ENCODE results near the gene SGPP1.
A peak's percentile ranks its signal among the peaks of the same experiment; 100 is the strongest.
"Not testable (repeated sequence)": the region's sequence is repeated elsewhere in the genome, so short reads cannot be mapped to it uniquely, and the experiment has no call there.

SGPP1 gene, protein sequence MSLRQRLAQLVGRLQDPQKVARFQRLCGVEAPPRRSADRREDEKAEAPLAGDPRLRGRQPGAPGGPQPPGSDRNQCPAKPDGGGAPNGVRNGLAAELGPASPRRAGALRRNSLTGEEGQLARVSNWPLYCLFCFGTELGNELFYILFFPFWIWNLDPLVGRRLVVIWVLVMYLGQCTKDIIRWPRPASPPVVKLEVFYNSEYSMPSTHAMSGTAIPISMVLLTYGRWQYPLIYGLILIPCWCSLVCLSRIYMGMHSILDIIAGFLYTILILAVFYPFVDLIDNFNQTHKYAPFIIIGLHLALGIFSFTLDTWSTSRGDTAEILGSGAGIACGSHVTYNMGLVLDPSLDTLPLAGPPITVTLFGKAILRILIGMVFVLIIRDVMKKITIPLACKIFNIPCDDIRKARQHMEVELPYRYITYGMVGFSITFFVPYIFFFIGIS

DNA sequence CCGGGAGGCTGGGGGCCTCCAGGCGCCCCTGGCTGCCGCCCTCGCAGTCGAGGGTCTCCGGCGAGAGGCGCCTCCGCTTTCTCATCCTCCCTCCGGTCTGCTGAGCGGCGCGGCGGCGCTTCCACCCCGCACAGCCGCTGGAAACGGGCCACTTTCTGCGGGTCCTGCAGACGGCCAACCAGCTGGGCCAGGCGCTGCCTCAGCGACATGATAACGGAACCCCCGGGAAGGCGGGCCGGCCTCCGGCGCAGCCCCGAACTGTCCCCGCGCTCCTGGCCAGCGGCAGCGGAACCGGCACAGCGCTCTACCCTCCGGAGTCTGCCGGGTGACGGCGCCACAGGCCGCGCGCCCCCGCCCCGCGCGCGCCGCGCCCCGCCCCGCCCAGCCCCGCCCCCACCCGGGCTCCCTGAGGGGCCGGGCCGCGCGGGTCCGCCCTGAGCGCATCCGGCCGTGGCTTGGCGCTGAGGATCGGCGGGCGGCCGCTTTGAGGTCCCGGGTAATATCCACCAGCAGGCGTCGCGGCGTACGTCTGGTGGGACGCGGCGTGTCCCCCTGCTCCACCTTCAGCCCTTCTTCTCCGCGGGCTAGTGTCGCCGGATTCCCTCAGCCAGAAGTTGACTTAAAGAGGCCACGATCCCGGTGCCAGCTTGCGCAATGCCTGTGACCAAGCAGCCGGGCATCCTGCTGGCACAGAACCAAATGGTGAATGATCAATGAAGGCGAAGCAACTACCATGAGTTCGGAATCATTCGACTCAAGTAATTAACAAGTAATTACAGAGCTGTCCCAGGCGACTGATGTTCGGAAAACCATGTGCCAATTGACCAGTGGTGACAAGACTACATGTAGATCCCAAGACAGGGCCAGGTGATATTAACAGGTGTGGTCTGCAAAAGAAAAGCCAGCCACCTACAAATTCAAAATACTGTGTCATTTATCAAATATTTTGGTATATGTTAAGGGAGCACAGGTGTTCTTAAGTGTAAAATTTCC lies at the start of gene SGPP1:
Gene SGPP1, minus strand, starts transcription at position 330 of the 993 bp plus-strand sequence. Its CDS starts 121 bp downstream, at position 209.
- DNase-seq = peak; percentile 32

DNA sequence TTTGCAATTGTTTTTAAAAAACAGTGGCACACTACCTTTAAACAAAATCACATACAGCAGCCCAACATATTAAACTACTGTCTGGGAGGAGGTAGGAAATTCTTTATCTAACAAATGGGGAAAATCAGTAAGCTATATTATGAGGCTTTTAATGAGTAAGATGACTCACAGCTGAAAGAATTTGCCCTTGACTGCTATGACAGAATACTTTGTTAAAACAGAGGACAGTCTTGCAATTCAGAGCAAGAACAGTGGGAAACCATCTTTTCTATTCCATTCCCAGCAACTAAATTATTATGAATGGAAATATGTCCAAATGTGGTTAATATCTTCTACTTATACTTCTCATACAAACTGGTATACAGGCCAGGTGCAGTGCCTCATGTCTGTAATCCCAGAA lies 49.2 kb upstream of the SGPP1 start:
- DNase-seq = no peak

DNA sequence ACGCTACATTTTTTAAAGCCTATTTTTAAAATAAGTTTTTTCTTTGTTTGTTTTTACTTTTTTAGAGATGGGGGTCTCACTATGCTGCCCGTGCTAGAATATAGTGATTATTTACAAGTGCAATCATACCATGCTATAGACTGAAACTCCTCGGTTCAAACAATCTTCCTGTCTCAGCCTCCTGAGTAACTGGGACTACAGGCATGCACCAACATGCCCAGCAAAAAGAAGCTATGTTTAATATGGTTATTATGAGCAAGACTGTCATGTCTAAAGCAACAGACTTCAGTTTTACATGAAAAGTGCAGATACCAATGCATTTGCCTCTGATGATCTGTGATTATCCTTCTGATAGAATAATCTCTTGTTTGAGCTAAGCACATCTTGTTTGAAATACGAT lies 45.6 kb upstream of the SGPP1 start:
- DNase-seq = peak; percentile 22

DNA sequence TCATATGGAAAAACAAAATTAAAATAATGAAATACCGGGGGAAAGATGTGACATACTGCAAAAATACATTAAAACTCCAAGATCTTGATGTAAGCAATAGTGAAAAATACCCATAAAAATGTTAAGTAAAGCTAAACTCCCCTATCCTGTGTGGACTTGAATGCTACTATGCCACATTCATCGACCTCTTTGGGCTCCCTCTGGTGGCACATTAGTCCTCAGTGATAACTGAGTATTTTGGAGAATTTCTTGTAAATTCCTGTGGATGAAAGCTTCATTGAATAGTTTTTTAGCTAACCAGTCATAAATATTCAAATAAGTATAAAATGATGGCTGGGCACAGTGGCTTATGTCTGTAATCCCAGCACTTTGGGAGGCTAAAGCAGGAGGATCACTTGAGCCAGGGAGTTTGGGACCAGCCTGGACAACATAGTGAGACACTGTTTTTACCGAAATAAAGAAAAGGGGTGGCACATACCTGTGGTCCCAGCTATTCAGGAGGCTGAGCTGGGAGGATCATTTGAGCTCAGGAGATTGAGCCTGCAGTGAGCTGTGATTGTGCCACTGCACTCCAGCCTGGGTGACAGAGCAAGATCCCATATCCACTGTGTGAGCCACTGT lies 42.4 kb upstream of the SGPP1 start:
- peak; percentile 66 for DNase-seq

DNA sequence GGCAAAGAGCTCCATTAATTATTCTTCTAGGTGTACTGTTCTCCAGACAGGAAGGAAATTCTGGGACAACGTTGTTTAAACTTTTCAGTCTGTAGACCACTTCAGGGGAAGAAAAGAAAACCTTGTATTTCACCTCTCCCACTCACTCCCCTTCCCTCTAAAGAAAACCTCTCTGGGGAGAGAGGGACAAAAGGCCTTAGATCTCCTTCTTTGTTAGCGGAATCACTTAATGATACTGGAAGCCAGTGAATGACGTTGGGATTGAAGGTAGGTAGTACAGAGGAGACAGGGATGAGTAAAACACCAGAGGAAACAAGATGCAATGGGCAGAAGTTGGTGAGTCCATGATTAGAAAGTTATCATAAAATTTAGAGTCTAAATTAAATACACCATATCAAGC lies 38.7 kb upstream of the SGPP1 start:
- no peak for DNase-seq

DNA sequence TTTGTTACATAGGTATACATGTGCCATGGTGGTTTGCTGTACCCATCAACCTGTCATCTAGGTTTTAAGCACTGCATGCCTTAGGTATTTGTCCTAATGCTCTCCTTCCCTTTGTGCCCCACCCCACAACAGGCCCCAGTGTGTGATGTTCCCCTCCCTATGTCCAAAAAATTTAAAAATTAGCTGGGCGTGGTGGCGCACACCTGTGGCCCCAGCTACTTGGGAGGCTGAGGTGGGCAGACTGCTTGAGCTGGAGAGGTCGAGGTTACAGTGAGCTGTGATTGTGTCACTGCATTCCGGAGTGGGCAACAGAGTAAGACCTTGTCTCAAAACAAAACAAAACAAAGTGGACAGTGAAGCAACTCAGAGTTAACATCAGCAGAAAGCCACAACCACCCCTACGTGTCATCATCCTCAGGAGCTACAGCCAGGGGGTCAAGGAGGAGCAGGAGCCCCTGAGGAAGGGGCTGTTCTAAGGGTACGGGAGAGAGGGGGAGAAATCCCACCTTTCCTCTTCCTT lies 36.8 kb upstream of the SGPP1 start:
- no peak for DNase-seq

DNA sequence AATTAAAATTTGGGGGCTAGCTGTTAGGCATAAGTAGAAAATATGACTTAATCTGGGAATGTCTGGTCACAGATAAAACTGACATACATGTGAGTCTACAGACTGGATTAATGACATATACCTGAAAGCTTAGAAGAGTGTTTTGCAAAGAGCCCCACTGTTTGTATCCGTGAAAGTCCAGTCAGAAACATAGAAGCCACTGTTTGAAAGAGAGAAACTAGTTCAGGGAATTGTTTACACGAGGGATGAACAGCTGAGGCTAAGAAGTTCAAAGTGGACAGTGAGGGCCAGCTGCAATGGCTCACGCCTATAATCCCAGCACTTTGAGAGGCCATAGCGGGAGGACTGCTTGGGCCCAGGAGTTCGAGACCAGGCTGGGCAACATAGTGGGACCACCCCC lies 36.2 kb upstream of the SGPP1 start:
- no peak for DNase-seq

DNA sequence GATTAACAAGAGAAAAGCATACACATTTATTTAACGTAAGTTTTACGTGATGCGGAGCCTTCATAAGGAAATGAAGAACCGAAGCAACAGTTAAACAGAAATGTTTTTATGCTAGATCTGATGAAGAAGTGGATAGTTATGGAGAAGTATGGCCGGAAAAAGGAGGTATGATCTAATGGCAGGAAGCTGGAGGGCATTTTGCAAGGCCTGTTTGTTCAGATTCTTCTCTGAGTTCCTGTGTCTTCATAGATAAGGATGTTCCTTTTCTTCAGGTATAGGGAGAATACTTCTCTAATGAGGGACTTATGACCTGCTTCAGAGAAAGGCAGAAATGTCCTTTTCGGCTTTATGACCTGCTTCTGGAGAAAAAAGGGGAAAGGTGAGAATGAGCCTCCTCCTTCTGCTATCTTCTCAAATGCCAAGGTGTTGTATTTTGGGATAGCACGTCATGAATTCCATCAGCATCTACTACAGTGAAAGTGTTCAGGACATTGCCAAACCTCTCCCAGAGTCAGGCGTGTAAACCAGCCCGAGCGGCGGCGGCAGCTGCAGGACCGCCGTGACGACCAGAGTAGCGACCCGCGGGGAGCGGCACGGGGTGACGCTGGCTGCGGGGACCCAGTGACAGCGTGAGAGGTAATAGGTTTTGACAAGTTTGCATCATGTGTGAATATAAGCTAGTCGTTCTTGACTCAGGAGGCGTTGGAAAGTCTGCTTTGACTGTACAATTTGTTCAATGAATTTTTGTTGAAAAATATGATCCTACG lies 33.7 kb upstream of the SGPP1 start:
- no peak for DNase-seq

DNA sequence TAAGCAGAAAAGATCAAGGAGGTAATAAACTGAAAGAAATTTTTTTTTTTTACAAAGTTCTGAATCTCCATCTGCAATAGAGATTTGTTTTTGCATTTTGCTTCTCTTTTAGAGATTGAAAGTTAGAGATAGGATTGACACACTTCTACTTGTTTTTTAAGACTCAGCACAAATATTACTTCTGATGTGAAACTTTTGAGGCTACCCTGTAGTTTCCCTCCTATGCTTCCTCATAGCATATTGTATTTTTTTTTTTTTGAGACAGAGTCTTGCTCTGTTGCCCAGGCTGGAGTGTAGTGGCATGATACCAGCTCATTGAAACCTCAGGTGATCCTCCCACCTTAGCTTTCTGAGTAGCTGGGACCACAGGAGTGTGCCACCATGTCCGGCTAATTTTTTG lies 32.1 kb upstream of the SGPP1 start:
- no peak for DNase-seq

DNA sequence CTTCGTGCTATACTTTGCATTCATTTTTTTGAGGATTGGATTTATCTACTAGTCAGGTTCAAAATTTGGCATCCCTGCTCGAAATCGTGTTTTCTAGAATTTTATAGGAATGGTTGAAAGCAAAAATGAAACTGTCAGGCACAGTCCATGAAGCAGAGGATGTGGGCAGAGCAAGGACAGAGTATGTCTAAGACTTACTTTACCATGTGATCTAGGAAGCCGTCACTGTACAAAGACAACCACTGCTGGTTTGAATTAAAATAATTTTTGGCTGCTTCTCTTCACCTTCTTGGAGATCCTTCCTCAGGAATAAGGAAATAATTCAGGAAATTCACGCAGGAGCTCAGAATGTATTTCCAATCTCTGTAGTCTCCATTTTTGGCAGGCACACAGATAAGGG lies 31.6 kb upstream of the SGPP1 start:
- no peak for DNase-seq

DNA sequence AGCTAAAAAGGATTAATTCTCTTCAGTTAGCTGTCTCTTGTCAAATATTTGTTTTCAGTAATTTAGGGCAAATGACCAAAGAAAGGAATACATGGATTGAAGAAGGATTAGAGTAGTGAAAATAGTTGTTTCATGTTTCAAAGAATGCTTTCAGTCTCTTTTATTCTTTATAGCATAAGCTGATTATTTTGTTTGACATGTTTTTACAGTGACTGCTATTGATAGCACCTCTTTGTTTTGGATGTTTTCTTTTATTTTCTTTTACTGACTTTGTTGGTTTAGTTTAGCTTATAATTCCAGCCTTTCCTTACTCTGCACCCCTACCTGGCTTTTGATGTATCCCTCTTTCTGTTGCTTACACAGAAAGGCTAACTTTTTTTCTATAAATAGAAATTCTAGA lies 29.3 kb upstream of the SGPP1 start:
- no peak for DNase-seq

DNA sequence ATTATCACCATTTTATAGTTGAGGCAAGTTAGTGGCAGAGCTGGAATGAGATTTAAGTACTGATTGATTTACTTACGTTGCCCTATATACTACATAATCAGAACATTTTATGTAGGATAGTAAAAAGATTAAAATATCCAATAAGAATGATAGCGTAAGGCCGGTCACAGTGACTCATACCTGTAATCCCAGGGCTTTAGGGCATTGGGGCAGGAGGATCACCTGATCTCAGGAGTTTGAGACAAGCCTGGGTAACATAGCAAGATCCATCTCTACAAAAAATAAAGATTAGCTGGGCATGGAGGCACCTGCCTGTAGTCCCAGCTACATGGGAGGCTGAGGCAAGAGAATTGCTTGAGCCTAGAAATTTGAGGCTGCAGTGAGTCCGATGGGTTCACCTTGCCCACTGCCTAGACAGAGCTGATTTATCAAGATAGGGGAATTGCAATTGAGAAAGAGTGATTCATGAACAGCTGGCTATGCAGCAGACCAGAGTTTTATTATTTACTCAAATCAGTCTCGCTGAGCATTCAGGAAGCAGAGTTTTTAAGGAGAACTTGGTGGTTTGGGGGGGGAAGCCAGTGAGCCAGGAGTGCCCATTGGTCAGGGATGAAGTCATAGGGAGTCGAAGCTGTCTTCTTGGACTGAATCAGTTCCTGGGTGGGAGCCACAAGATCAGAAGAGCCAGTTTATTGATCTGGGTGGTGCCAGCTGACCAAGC lies 24.7 kb upstream of the SGPP1 start:
- DNase-seq = no peak

DNA sequence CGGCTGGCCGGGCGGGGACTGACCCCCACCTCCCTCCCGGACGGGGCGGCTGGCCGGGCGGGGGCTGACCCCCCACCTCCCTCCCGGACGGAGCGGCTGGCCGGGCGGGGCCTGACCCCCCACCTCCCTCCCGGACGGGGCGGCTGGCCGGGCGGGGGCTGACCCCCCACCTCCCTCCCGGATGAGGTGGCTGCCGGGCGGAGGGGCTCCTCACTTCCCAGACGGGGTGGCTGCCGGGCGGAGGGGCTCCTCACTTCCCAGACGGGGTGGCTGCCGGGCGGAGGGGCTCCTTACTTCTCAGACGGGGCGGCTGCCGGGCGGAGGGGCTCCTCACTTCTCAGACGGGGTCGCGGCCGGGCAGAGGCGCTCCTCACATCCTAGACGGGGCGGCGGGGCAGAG lies 23.2 kb upstream of the SGPP1 start:
- DNase-seq = not testable (repeated sequence)

DNA sequence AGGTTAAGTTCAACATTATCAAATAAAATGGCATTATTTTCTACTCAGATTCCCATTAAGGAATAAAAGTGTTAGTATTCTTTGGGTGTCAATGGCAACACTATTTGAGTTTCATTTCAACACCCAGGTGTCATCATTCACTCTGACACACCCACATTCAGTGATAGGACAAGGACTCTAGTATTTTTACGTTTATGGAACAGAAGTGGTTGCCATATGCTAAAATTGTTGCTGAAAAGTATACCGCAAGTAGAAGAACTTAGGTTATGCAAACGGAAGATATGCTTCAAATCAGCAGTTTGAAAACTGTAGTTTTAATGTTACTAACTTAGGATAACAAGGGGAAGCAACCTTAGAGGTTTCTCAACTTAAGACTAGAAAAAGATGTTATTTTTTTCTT lies 20.0 kb upstream of the SGPP1 start:
- no peak for DNase-seq

DNA sequence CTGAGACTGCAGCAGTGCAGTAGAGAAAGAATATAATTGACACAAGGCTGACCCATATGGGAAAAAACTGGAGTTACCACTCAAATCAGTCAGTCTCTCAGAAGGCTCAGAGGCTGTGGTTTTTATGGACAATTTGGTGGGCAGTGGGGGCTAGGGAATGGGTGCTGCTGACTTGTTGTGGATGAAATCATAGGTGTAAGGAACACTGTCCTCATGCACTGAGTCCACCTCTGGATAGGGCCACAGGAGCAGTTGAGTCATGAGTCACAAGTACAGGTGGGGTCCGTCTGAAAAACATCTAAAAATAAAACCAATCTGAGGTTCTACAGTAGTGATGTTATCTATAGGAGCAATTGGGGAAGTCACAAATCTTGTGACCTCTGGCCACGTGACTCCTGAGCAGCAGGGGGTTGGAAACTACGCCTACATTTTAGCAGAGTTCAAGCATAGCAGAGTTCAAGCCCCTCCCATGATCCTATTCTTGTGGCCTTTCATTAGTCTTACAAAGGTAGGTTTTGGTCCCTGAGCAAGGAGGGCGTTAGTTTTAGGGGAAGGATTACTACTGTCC lies 18.1 kb upstream of the SGPP1 start:
- no peak for DNase-seq

DNA sequence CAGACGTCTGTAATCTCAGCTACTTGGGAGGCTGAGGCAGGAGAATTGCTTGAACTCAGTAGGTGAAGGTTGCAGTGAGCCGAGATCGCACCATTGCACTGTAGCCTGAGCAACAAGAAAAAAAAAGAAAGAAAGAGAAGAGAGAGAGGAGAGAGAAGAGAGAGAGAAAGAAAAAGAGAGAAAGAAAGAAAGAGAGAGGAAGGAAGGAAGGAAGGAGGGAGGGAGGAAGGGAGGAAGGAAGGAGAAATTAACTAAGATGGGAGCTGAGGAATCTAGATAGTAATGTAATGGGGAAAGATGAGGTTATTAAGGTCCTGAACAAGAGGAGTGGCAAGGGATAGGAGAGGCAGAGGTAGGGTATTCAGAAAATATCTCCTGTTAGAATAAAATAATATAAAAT lies 17.4 kb upstream of the SGPP1 start:
- no peak for DNase-seq

DNA sequence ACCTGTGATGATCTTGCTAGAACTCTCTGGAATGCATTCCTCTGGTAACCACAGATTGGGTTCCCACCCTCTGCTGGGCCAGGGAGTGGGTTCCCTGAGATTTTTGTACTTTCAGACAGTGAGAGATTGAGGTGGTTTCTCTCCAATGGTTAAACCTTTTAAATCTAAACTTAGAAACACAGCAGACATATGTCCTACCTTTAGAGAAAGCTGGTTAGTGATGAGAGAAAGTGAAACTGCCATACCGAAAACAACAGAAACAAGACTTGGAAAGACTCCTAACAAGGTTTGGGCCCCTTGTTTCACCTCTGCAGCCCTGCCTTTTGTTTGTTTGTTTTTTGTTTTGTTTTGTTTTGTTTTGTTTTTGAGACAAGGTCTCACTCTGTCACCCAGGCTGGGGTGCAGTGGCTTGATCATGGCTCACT lies 9.7 kb upstream of the SGPP1 start:
- DNase-seq = no peak

DNA sequence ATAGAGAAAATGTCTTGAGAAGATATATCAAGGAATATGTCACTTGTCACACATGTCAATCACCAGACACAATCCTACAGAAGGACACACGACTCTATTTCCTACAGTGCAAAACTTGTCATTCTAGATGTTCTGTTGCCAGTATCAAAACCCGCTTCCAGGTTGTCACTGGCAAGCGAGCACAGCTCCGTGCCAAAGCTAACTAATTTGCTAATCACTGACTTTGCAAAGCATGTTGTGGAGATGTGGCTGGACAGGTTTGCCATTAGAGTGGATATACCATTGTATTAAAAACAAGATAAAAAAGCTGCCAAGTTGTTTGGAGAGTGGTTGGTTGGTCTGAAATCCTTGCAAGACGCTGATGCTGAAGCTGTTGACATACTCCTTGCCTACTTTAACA lies 7.9 kb upstream of the SGPP1 start:
- no peak for DNase-seq

DNA sequence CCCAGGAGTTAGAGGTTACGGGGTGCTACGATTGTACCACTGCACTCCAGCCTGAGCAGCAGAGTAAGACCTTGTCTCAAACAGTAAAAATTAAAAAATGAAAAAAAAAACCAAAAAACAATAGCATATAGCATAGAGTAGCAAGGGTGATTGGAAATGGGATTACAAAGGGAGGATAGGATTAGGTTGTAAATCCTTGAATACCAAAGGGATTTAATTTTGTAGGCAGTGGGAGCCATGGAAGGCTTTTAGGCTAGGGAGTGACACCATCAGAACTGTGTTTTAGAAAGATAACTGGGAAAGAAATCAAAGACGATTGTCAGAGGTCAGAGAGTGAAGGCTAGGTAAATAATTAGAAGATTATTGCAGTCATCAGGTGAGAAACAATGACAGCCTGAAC lies 2.8 kb upstream of the SGPP1 start:
- DNase-seq = no peak

DNA sequence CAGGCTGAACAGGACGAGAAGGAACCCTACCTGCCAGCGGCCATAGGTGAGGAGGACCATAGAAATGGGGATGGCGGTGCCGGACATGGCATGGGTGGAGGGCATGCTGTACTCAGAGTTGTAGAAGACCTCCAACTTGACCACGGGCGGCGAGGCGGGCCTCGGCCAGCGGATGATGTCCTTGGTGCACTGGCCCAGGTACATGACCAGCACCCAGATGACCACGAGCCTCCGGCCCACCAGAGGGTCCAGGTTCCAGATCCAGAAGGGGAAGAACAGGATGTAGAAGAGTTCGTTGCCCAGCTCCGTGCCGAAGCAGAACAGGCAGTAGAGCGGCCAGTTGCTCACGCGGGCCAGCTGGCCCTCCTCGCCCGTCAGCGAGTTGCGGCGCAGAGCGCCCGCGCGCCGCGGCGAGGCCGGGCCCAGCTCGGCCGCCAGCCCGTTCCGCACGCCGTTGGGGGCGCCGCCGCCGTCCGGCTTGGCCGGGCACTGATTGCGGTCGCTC lies 582 bp downstream of the SGPP1 start:
- no peak for DNase-seq

DNA sequence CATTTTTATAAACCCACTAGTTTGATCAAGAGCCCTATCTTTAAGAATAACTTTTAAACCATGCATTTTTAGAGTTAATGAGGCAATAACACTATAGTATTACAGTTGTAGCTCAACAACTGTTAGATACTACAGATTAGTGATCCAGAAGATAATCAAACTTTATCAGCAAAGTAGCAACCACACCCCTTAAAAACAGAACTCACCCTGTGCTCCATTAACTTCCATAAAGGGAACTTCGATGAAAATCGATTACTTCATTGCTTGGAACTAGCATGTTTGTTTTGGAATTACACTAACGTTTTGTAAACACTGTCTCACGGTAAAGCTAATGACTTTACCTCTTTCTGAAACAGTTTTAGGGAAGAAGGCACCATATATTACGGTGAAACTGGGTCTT lies 1.4 kb downstream of the SGPP1 start:
- no peak for DNase-seq

Data from NCI-H1694 (cell line).